ENCODE measurements around the gene SCLY.
"Not testable (repeated sequence)": the region's sequence is repeated elsewhere in the genome, so short reads cannot be mapped to it uniquely, and the experiment has no call there.

Gene SCLY

GRCh38 chr2:238040918-238041317, 19.9 kb upstream of the SCLY start:
- no peak for FAIRE-seq

GRCh38 chr2:238042090-238042489, 18.7 kb upstream of the SCLY start:
- no peak for FAIRE-seq

GRCh38 chr2:238042849-238043584, 17.8 kb upstream of the SCLY start:
- FAIRE-seq = no peak

- no peak for FAIRE-seq
Observed at GRCh38 chr2:238043851-238044250, 16.9 kb upstream of the SCLY start.

- no peak for FAIRE-seq
Observed at GRCh38 chr2:238045575-238045974, 15.2 kb upstream of the SCLY start.

GRCh38 chr2:238046725-238047270, 14.0 kb upstream of the SCLY start:
- FAIRE-seq = no peak

GRCh38 chr2:238053191-238053776, 7.5 kb upstream of the SCLY start:
- FAIRE-seq = no peak

- no peak for FAIRE-seq
Observed at GRCh38 chr2:238055841-238056240, 5.0 kb upstream of the SCLY start.

- not testable (repeated sequence) for FAIRE-seq
Observed at GRCh38 chr2:238057696-238058575, 2.9 kb upstream of the SCLY start.

- FAIRE-seq = no peak
Observed at GRCh38 chr2:238059505-238059904, 1.3 kb upstream of the SCLY start.

GRCh38 chr2:238060096-238060541, 682 bp upstream of the SCLY start:
- FAIRE-seq = no peak

GRCh38 chr2:238061315-238062202, 758 bp downstream of the SCLY start:
- no peak for FAIRE-seq

- no peak for FAIRE-seq
Observed at GRCh38 chr2:238063414-238064189, 2.8 kb downstream of the SCLY start.

- FAIRE-seq = no peak
Observed at GRCh38 chr2:238064376-238064775, 3.6 kb downstream of the SCLY start.

- FAIRE-seq = no peak
Observed at GRCh38 chr2:238065071-238065846, 4.5 kb downstream of the SCLY start.

GRCh38 chr2:238066218-238066617, 5.4 kb downstream of the SCLY start:
- FAIRE-seq = no peak

- FAIRE-seq = not testable (repeated sequence)
Observed at GRCh38 chr2:238066718-238067117, 5.9 kb downstream of the SCLY start.

GRCh38 chr2:238067939-238068338, 7.1 kb downstream of the SCLY start:
- FAIRE-seq = no peak

- FAIRE-seq = no peak
Observed at GRCh38 chr2:238069021-238069709, 8.4 kb downstream of the SCLY start.

GRCh38 chr2:238069877-238070276, 9.1 kb downstream of the SCLY start:
- FAIRE-seq = no peak
